ENCODE measurements around the gene HAPSTR1. TPM values are rescaled to one million over a fixed set of nuclear protein-coding genes. Genes with fewer than 3 reads are reported as not detected.

Gene HAPSTR1
- total and polyA plus RNA-seq, 2 of the 13 experiments (the other 11 are each of a cell fraction or from before 2014, with no cell fraction given): 25.2 to 83.2 TPM

DNA sequence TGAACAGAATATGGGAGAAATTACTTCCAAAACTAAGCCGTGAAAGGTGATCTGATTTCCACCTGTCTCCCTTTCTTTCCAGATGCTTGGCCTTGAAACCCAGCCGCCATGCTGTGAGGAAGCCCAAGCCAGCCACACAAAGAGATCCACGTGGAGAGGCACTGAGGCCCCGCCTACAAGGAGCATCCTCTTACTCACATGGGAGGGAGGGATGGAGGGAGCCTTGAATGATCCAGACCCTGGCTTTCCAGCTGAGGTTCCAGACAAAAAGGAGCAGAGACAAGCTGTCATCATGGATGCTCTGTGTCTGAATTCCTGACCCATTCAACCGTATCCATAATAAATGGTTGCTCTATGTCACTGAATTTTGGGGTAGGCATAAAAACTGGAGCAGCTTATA lies 48.9 kb upstream of the HAPSTR1 start:
- ATAC-seq (no peak), DNase-seq (ENCODE audit: low spot score) (no peak), FAIRE-seq (no peak)
- Histone ChIP-seq H3K27me3 (ENCODE audit: control insufficient read depth in 1 of 2, insufficient read depth in 2 of 2, low read length in 2 of 2) (no peaks in the 10 kb centered on the region), H3K9ac (ENCODE audit: insufficient read depth, low read depth, low read length) (no peak overlapping the region), H3K79me2 (ENCODE audit: insufficient read depth, low read length) (no peaks in the 10 kb centered on the region), H3K4me1 (ENCODE audit: insufficient read depth, low read length) (peaks cover 9% of the 10 kb centered on the region), H3K9me3 (ENCODE audit: low read length) (no peaks in the 10 kb centered on the region), H3K4me3 (replicated peaks in 1 of 3; ENCODE audit: insufficient read depth in 1 of 3, low read depth in 2 of 3, low read length in 3 of 3) (no peak overlapping the region), H4K20me1 (ENCODE audit: insufficient read depth, low read length) (no peaks in the 10 kb centered on the region), H3K4me2 (ENCODE audit: low read depth, low read length) (no peak overlapping the region), H3K27ac (ENCODE audit: extremely low read length, insufficient read depth, low read length) (no peak overlapping the region), H2AFZ (ENCODE audit: low read length) (no peak overlapping the region), H3K36me3 (replicated peaks in 1 of 2; ENCODE audit: control insufficient read depth in 1 of 2, insufficient read depth in 2 of 2, low read length in 2 of 2) (no peaks in the 10 kb centered on the region)
- in situ Hi-C loops (cut with HindIII; ENCODE audit: extremely low pct_ligation_motif_present, low pct_unique_long_range_greater_than_20kb) (no loop called here), intact Hi-C loops (cut with micrococcal nuclease; ENCODE audit: unreplicated experiment) (no loop called here)
- BruUV-seq (replicated peaks): no TSS peak
- TF ChIP-seq, protein P1, sequence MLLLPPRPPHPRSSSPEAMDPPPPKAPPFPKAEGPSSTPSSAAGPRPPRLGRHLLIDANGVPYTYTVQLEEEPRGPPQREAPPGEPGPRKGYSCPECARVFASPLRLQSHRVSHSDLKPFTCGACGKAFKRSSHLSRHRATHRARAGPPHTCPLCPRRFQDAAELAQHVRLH (CRISPR knock-in tag; IDR thresholded peaks at IDR 0.05; ENCODE audit: borderline replicate concordance, low read depth): no peak
- TF ChIP-seq MIER3 (CRISPR knock-in tag; IDR thresholded peaks at IDR 0.05; ENCODE audit: borderline replicate concordance) (no peak), RARG (CRISPR knock-in tag; IDR thresholded peaks at IDR 0.05; ENCODE audit: low read depth) (no peak), FOXJ3 (CRISPR knock-in tag; IDR thresholded peaks at IDR 0.05; ENCODE audit: borderline replicate concordance) (no peak), NBN (conservative IDR thresholded peaks at IDR 0.05) (no peak), ATF6 (CRISPR knock-in tag; conservative IDR thresholded peaks at IDR 0.05) (no peak)
- WGBS (ENCODE audit: low lambda C conversion rate): 52% methylated on average over 5 of the region's 5 CpGs
- POLR2A ChIA-PET: no interaction called here
- CTCF ChIA-PET (ENCODE audit: low intra/inter-chr PET ratio, low total read pairs): no interaction called here
